Mammary epithelial cell (primary cell): ENCODE results near the gene NUDT3.

ENCODE experiments used
- CTCF ChIP-seq, 2 donors: IDR thresholded peaks in 1 of 2; conservative IDR thresholded peaks in 1 of 2; 2 replicates each; pipeline ENCODE4 v1.5.1; 2011 to 2012; ENCODE audit warnings: inconsistent platforms in 2 of 2, low read length in 2 of 2, mild to moderate bottlenecking in 2 of 2, control low read depth in 1 of 2, low read depth in 1 of 2; ENCODE audit not compliant: insufficient read depth in 1 of 2; ENCODE audit errors: extremely low read depth in 1 of 2
- EZH2 ChIP-seq: IDR thresholded peaks from 2 replicates; pipeline ENCODE4 v1.6.1; 2012; ENCODE audit warnings: low read length, inconsistent platforms, borderline replicate concordance

GRCh38 chr6:34247481-34248197 is 144.8 kb downstream of the NUDT3 start:
- no peak for TF ChIP-seq CTCF (conservative IDR thresholded peaks at IDR 0.05 in 1 of 2, IDR thresholded peaks at IDR 0.05 in 1 of 2; ENCODE audit: extremely low read depth in 1 of 2, insufficient read depth in 1 of 2, low read depth in 1 of 2, low read length in 2 of 2)
- TF ChIP-seq EZH2 = no peak
